Dedifferentiated amniotic fluid mesenchymal stem cell (primary cell): ENCODE data around the gene PLEKHM1.
A peak's percentile ranks its signal among the peaks of the same experiment; 100 is the strongest.

Experiments used
- DNase-seq: peaks from one replicate; pipeline ENCODE4 v3.0.0-alpha.2; 2016; ENCODE audit errors: extremely low spot score

The PLEKHM1 gene

DNA sequence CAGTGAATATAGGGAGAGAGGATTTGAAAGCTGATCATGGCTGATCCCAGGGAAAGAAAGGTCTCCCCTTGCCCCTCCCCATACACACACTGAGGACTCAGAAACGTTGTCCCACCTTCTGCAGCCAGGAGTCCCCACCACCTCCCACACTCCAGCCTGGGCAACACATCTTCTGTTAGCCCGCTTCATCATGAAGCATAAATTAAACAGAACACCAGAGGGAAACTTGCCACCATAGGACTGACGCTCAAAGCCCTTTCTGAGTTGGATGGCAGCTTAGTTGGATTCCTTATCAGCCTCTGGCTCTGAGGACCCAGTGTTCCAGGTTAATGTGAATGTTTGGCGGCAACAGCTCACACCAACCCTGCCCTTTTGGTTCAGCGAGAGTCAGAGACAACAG is 91.7 kb downstream of the PLEKHM1 start:
- DNase-seq, result no peak

DNA sequence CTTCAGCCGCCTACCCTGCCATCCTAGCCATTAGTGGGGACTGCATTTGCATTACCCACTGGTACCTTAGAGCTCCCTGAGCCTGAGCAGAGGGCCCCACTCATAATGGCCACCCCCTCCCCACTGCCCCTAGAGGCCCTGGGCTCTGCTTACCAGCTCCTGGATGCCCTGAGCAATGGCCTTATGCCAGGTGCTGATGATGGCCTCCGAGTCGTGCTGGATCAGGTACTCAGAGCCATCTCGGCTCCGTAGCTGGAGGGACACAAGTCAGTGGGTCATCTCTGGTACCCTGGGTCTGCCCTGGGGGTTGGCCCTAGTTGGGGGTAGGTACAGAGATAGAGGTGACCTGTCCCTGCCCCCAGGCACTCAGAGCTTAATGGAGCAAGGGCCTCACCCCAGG is 92.7 kb downstream of the PLEKHM1 start:
- no peak for DNase-seq

DNA sequence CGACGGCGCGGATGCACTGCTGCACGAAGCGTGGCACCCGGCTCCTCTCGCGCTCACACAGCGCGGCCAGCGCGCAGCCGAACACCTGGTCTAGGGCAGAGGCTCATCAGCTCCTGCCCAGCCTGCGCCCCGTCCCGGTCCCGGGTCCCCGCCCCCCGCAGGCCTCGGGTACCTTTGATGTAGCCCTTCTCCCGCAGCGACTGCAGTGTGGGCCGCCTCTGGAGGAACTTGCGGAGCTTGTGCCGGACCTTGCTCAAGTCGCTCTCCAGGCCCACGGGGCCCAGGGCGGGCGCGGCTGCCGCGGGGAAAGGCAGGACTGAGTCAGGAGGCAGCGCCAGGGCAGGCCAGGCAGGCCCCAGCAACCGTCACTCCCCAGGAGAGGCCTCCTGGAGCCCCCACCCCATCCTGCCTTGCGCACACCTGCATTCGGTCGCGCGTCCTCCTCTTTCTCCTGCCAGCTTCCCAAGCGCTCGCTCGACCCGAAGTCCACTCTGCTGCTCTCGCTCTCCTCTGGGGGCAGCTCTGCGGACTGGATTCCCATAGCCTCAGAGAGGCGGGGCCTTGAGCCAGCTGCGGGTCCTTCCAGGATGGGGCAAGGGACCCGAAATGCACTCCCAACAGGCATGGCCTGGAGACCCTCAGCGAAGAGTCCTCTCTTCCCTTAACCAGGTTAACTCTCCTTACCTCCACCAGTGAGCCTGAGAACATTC is 93.9 kb downstream of the PLEKHM1 start:
- no peak for DNase-seq

DNA sequence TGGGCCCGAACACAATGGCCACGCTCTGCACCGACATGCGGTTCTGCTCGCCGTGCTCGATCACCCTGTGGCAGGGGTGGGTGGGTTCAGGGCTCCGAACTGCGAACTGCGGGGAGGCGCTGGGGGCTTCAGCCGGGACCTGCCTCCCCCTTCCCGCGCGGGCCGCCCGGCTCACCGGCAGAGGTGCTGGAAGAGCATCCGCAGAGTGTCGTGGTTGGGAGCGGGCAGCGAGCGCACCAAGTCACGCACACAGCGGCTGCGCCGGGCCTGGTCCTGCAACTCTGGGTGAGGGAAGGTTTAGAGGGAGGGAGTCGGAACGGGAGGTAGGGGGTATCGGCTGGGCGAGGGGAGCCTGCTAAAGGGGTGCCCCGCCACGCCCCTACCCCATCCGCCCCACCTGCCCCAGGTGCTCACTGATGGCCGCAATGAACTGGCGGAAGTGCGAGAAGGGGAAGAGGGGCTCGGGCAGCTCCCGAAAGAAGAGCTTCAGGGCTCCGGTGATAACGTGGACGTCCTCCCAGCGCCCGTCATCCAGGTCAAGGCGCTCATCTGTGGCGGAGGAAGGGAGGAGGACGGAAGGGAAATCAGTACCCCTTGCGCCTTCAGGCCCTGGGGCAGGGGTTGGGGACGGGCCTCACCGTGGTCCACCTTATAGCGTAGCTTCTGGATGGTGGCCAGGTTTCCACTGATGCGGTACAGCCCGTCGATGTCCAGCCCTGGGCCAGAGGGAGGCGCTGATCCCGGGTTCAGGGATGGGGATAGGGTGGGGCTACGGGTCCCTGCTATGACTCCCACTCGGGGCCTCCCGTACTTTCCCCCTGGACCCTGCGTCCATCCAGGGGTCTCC is 94.7 kb downstream of the PLEKHM1 start:
- DNase-seq, result no peak

DNA sequence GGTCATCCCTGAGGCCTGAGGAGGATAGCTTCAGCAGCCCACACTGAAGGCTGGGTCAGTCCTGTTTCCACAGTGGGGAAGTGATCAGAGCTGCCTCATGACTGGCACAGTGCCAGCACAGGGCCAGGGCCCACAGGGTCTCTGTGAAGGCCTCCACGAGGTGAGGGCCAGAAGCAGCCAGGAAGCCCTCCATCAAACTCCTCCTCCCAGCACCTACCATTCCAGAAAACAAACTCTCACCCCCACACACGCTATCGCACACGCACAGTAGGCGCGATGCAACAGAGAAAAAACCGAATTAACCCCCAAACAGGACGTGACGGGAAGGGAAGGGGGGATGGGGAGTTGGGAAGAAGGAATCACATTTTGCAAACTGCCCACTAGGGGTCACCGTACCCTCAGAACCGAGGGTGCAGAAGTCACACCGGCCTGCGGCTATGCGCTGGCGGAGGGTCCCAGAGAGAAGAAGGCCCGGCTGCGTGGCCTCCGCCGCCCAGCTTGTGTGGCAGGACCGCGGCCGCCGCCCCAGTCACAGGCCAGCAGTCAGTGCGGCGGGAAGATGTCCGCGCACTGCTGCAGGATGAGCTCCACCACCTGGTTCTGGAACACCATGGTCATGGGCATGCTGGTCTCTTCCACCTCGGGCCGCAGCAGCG is 95.5 kb downstream of the PLEKHM1 start:
- peak; percentile 54 for DNase-seq

DNA sequence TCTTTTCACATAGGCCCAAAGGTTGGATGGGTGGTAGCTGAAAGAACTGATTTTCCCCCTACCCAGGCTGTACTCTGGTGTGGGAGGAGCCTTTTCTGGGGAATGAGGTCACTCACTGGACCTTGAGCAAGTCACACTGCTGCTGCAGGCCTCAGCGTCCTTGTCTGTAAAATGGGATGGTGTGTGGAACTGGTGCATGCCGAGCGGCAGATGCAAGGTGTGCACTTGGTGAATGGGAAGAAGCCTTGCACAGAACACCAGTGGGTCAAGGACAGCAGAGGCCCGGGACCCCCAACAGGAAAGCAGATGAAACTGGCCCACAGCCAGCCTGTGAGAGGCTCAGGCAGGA is 96.0 kb downstream of the PLEKHM1 start:
- DNase-seq, result no peak

DNA sequence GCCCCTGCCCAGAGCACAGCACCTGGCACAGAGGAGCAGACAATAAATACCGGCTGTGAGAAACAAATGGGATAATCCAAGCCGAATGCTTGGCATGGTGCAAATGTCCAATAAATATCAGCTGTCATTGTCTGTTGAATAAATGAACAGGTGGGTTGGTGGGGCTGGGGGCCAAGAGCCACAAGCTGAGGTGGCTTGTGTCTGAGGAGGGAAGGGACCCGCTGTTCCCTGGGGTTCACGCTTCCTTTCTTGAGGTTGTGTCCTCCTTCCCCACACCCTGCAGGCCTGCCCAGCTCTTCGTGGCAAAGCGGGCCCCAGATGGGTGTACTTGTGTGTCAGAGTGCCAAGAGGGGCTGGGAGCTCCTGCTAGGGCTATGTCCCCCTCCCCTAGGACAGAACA is 96.4 kb downstream of the PLEKHM1 start:
- no peak for DNase-seq

DNA sequence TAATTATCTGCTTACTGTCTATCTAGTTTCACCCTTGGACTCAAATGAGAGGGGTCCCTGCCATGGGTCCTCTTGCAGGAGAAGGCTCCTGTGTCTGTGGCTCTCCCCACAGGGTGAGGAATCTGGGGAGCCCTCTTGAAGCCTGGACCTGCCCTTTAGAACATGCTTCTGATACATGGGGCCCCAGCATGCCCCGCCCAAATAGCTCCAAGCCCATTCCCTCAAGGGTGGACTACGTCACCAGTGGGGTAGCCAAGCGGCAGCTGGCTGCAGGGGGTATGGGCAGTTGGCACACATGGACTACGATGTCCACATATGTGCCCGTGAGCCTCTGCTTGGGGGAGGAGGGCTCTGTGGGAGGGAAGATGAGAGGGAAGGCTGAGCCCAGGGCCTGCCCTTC is 97.1 kb downstream of the PLEKHM1 start:
- no peak for DNase-seq

DNA sequence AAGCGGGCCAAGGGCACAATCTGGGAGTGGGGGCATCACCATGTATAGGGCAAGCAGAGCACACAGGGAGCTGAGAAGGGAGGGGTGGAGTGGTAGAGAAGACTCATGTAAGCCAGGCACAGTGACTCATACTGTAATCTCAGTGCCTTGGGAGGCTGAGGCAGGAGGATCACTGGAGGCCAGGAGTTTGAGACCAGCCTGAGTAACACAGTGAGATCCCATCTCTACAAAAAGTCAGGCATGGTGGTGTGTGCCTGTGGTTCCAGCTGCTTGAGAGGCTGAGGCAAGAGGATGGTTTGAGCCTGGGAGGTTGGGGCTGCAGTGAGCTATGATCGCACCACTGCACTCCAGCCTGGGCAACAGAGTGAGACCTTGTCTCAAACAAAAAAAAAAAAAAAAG is 98.6 kb downstream of the PLEKHM1 start:
- no peak for DNase-seq

DNA sequence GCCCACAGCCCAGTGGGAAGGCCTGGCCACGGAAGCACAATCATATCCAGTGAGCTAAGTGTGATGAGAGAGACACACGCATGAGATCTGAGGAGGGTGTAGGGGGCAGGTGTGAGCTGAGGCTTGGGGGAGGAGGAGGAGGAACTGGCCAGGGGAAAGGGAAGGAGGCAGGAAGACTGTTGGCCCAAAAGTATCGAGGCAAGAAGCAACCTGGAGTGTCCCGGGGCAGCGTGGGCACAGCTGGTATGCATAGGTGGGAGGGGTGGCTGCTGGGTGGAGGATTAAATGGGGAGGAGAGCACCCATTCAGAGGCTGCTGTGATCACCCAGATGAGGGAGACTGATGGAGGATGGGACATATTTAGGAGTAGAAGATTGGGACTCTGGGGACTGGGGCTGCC is 99.2 kb downstream of the PLEKHM1 start:
- DNase-seq, result no peak

DNA sequence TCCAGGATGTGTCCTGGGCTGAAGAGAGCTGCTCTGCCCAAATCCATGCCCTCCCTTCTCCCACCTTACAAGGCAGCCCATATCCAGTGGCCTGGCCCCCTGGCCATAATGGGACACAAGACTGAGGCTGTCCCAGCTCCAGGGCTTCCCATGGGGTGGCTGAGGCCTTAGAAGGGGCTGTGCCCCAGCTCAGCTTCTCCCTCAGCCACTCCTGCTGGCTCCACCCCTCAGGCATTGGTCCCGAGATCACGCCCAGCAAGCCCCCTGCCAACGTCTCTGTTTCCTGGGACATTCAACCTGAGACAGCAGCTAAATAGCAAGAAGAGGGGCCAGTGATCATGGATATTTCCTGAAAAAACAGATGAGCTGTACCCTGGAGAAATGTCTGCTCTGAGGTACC is 101.2 kb downstream of the PLEKHM1 start:
- DNase-seq, result no peak

DNA sequence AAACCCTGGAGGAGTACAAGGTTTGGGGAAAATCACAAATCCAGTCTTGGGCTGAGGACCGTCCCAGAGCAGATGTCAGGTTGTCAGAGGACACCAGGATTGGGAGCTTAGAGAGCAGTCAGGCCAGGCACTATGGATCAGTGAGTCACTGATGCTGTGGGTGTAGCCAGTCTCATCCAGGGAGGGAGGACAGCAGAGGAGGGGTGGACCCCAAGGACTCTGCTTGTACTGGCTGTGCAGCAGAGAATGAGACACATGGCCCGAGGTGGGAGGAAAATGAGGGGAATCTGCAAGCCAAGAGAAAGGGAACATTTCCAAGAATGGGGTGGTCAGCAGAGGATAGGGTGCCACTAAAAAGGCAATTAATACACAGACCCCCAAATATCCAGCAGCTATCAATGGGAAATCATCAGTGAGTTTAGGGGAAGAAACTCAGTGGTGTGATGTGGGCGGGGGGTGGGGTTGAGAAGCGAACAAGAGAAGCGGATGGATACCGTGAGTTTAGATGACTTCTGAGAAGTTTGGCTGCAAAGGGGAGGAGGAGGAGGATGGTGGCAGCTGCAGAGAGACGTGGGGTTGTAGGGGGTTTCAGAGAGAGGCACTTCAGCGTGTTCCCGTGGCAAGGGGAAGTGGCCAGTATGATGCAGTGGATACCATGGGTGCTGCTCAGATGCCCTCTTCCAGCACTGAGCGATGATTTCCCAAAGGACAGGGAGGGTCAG is 101.8 kb downstream of the PLEKHM1 start:
- no peak for DNase-seq

DNA sequence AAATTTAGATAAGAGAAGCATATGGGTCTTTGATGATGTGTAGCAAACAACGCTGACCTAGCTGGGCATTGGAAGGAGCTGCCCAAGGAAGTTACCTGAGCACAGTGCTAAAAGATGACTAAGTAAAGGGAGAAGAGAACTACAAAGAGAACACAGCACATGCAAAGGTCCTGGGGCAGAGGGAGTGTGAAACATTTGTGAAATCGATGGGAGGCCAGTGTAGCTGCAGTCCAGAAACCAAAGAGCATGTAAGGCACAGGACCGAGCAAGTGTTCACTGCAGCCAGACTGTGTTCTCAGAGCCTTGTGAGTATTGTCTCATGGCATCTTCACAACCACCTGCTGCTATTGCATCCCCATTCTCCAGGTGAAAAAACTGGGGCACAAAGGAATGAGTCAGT is 102.8 kb downstream of the PLEKHM1 start:
- DNase-seq, result no peak

DNA sequence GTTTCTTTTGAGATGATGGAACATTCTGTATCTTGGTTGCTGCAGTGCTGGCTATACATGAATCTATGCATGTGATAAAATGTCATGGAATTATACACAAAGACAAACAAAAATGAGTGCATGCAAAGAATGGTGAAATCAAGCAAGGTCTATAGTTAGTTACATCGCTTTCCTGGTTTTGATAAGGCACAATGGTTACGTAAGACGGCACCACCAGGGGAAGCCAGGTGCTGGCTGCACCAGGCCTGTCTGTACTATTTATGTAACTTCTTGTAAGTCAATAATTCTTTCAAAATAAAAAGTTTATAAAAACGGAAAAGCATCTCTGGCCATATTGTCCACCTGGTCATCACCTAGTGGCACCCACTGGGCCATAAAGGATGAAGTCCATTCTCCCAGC is 104.3 kb downstream of the PLEKHM1 start:
- DNase-seq, result no peak
